Upper lobe of right lung (tissue), 1 donor: ENCODE results near the gene INPP5F. TPM values are rescaled to one million over a fixed set of nuclear protein-coding genes. Genes with fewer than 3 reads are reported as not detected.

Experiments
- ATAC-seq: fragments of 200-7000 bp; cut with Tn5 transposase; one replicate; pipeline ENCODE4 v1.9.1; 2020; ENCODE audit warnings: mild to moderate bottlenecking, moderate library complexity
- DNase-seq: peaks from one replicate; pipeline ENCODE4 v3.0.0-alpha.2; 2020
- H3K27ac ChIP-seq: fragments of 200-600 bp; one replicate; pipeline ENCODE4 v1.8.0; 2022
- H3K27me3 ChIP-seq: fragments of 200-600 bp; one replicate; pipeline ENCODE4 v1.8.0; 2022; ENCODE audit warnings: mild to moderate bottlenecking
- H3K36me3 ChIP-seq: fragments of 200-600 bp; one replicate; pipeline ENCODE4 v1.8.0; 2022
- H3K4me1 ChIP-seq: fragments of 200-600 bp; one replicate; pipeline ENCODE4 v1.8.0; 2022
- H3K4me3 ChIP-seq: fragments of 200-600 bp; one replicate; pipeline ENCODE4 v1.8.0; 2022; ENCODE audit warnings: mild to moderate bottlenecking
- H3K9me3 ChIP-seq: fragments of 200-600 bp; one replicate; pipeline ENCODE4 v1.8.0; 2022
- intact Hi-C: fragments of 100-400 bp; cut with DNase I; formaldehyde crosslinking; loops from one replicate; pipeline ENCODE4 v1.11.0; 2022
- total RNA-seq: library from RNA; stranded (reverse); fragmentation: NEBNext Ultra II Directional; extraction: Animal tissue kit (Norgen Biotek cat#: 25700); gene quantifications from one replicate; pipeline ENCODE4 v1.2.1, GENCODE V29; 2021
- TF ChIP-seq, protein P1 (sequence below): fragments of 200-600 bp; IDR thresholded peaks from one replicate; pipeline ENCODE4 v1.8.0; 2022; ENCODE audit warnings: antibody characterized with exemption
- donor health status: DM: no; HTN: yes; CAD: no; lungs with severe emphysema.

Gene INPP5F
- total RNA-seq, 1 donor from 2014 or later: 13.9 TPM

GRCh38 chr10:119724593-119725516 lies 995 bp upstream of the INPP5F start:
- peaks cover 11% of the 10 kb centered on the region for H3K4me1 ChIP-seq
- H3K27ac ChIP-seq: peak overlapping the region; percentile 96
- no peaks in the 10 kb centered on the region for H3K27me3 ChIP-seq
- intact Hi-C loops: no loop called here
- TF ChIP-seq, protein P1, sequence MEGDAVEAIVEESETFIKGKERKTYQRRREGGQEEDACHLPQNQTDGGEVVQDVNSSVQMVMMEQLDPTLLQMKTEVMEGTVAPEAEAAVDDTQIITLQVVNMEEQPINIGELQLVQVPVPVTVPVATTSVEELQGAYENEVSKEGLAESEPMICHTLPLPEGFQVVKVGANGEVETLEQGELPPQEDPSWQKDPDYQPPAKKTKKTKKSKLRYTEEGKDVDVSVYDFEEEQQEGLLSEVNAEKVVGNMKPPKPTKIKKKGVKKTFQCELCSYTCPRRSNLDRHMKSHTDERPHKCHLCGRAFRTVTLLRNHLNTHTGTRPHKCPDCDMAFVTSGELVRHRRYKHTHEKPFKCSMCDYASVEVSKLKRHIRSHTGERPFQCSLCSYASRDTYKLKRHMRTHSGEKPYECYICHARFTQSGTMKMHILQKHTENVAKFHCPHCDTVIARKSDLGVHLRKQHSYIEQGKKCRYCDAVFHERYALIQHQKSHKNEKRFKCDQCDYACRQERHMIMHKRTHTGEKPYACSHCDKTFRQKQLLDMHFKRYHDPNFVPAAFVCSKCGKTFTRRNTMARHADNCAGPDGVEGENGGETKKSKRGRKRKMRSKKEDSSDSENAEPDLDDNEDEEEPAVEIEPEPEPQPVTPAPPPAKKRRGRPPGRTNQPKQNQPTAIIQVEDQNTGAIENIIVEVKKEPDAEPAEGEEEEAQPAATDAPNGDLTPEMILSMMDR: no peak
- DNase-seq: no peak
- peak overlapping the region; percentile 78 for H3K4me3 ChIP-seq
- no peak for ATAC-seq
- no peaks in the 10 kb centered on the region for H3K9me3 ChIP-seq
- H3K36me3 ChIP-seq: no peaks in the 10 kb centered on the region

DNA sequence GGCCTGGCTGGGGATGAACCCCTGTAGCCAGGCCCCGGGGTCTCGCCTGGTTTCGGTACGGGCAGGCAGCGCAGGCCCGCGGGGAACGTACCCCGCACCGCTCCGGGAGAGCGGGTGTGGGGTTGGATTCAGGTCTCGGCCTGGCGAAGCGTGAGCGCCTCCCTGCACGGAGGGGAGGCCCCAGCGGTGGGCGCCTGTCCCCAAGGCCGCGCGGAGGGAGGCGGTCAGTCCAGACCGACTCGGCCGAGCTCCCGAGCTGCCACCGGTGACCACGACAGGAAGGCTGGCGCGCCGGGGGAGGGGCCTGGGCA lies 378 bp upstream of the INPP5F start:
- Histone ChIP-seq H3K36me3 (no peaks in the 10 kb centered on the region), H3K27me3 (no peaks in the 10 kb centered on the region), H3K4me3 (peak overlapping the region; percentile 78), H3K27ac (peak overlapping the region; percentile 96), H3K9me3 (no peaks in the 10 kb centered on the region), H3K4me1 (peaks cover 11% of the 10 kb centered on the region)
- intact Hi-C loops: no loop called here
- TF ChIP-seq, protein P1: no peak
- ATAC-seq (no peak), DNase-seq (no peak)

GRCh38 chr10:119726676-119727261 lies 919 bp downstream of the INPP5F start:
- no peaks in the 10 kb centered on the region for H3K27me3 ChIP-seq
- no peaks in the 10 kb centered on the region for H3K9me3 ChIP-seq
- H3K27ac ChIP-seq: peak overlapping the region; percentile 74
- intact Hi-C loops: no loop called here
- ATAC-seq (no peak), DNase-seq (no peak)
- no peaks in the 10 kb centered on the region for H3K36me3 ChIP-seq
- TF ChIP-seq, protein P1: no peak
- H3K4me3 ChIP-seq: peak overlapping the region; percentile 78
- peaks cover 11% of the 10 kb centered on the region for H3K4me1 ChIP-seq

DNA sequence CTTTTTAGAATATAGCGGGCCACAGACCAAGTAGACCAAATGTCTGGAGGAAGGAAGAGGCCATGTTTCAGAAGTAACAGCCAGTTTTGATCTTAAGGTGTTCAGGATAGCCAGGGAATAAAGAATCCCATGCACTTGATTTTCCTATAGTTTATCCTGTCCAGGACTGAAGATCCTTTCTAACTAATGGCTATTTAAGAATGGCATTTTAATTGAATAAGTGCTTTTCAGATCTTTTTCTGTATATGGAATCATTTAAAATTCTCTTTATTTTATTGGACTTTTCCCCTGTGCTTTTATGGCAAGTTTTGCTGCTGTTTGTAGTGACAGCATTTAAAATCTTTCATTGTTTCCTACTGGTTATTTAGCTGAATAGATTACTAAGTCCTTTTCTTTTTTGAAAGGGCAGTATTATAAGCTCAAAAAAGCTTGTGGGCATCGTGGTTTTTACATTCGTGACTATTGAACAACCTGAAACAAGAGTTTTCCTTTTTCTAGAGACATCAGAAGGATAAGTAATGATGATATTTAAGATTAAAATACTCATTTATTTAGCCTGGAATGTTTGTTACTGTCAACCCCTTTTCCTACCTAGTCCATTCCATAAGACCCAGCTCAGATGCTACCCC lies 2.4 kb downstream of the INPP5F start:
- Histone ChIP-seq H3K9me3 (no peaks in the 10 kb centered on the region), H3K27me3 (no peaks in the 10 kb centered on the region), H3K4me1 (peaks cover 11% of the 10 kb centered on the region), H3K4me3 (no peak overlapping the region), H3K27ac (no peak overlapping the region), H3K36me3 (no peaks in the 10 kb centered on the region)
- intact Hi-C loops: no loop called here
- DNase-seq: no peak
- TF ChIP-seq, protein P1: no peak
- no peak for ATAC-seq

GRCh38 chr10:119734396-119735332 lies 8.8 kb downstream of the INPP5F start:
- DNase-seq: no peak
- no peaks in the 10 kb centered on the region for H3K27me3 ChIP-seq
- no peak for ATAC-seq
- H3K27ac ChIP-seq: no peak overlapping the region
- no peak overlapping the region for H3K4me3 ChIP-seq
- intact Hi-C loops: no loop called here
- H3K36me3 ChIP-seq: no peaks in the 10 kb centered on the region
- H3K9me3 ChIP-seq: no peaks in the 10 kb centered on the region
- TF ChIP-seq, protein P1: no peak
- H3K4me1 ChIP-seq: peaks cover 9% of the 10 kb centered on the region
